Kidney (tissue), 14 donors: ENCODE measurements around the gene FGFBP3. TPM values are rescaled to one million over a fixed set of nuclear protein-coding genes. Genes with fewer than 3 reads are reported as not detected.

ENCODE experiments used
- DNase-seq, 5 donors: peaks; one replicate each; pipeline ENCODE4 v3.0.0-alpha.2; 2013 to 2020
- FAIRE-seq: peaks from 2 replicates; lab custom pipeline; 2012; peaks lifted over from hg19 to GRCh38; lab: Jason Lieb, UNC
- H3K27ac ChIP-seq, 2 donors: one replicate each; pipeline ENCODE4 v1.7.0; 2013; ENCODE audit warnings: low read depth in 2 of 2, low read length in 2 of 2, inconsistent platforms in 1 of 2
- H3K27me3 ChIP-seq: one replicate; pipeline ENCODE4 v1.7.1; 2013; ENCODE audit warnings: low read length, inconsistent platforms; ENCODE audit not compliant: control insufficient read depth, insufficient read depth
- H3K36me3 ChIP-seq, 3 donors: one replicate each; pipeline versions ENCODE4 v1.7.0 to v1.7.1; 2013; ENCODE audit warnings: low read length in 3 of 3, control low read depth in 1 of 3, inconsistent platforms in 1 of 3; ENCODE audit not compliant: insufficient read depth in 3 of 3, control insufficient read depth in 2 of 3
- H3K4me1 ChIP-seq, 3 donors: one replicate each; pipeline versions ENCODE4 v1.7.0 to v1.7.1; 2013; ENCODE audit warnings: low read length in 3 of 3, inconsistent platforms in 1 of 3, low read depth in 1 of 3; ENCODE audit not compliant: control insufficient read depth in 2 of 3, insufficient read depth in 2 of 3
- H3K4me3 ChIP-seq, 3 donors: one replicate each; pipeline versions ENCODE4 v1.7.0 to v1.8.1; 2013; ENCODE audit warnings: low read length in 3 of 3, control low read depth in 1 of 3, inconsistent platforms in 1 of 3
- H3K9ac ChIP-seq, 3 donors: one replicate each; pipeline versions ENCODE4 v1.7.0 to v1.7.1; 2013; ENCODE audit warnings: low read length in 3 of 3, control low read depth in 1 of 3, inconsistent platforms in 1 of 3
- H3K9me3 ChIP-seq, 3 donors: one replicate each; pipeline versions ENCODE4 v1.7.0 to v1.7.1; 2013; ENCODE audit warnings: low read length in 3 of 3, control low read depth in 1 of 3, inconsistent platforms in 1 of 3; ENCODE audit not compliant: control insufficient read depth in 2 of 3, insufficient read depth in 1 of 3
- intact Hi-C: fragments of 100-400 bp; cut with DNase I; formaldehyde crosslinking; loops from one replicate; pipeline ENCODE4 v1.11.1; 2022
- polyA plus RNA-seq: library from polyadenylated mRNA; stranded (reverse); fragments of 350-450 nt; fragmentation: Illumina TruSeq; extraction: RNeasy Lipid Tissue Mini Kit (QIAGEN cat#74804); gene quantifications from one replicate; pipeline ENCODE4 v1.2.3, GENCODE V29; 2014; ENCODE audit warnings: low read depth, low replicate concordance; ENCODE audit not compliant: insufficient read depth
- total RNA-seq: library from RNA; stranded (reverse); fragmentation: NEBNext Ultra II Directional; extraction: Animal tissue kit (Norgen Biotek cat#: 25700); gene quantifications from one replicate; pipeline ENCODE4 v1.2.1, GENCODE V29; 2021
- TF ChIP-seq, protein P1 (sequence below): IDR thresholded peaks from 3 replicates; pipeline ENCODE4 v1.5.1; 2012; ENCODE audit warnings: mild to moderate bottlenecking, moderate library complexity, borderline replicate concordance; ENCODE audit not compliant: insufficient read depth; ENCODE audit errors: extremely low read depth
- donor health status: control.
- donor health status: control.
- donor health status: control.
- donor health status: control.
- donor health status: control.
- donor health status: DM: yes; HTN: yes; CAD: no.
- donor health status: Normal renal cell carcinoma (clear cell type).

Gene FGFBP3
- total and polyA plus RNA-seq, 2 donors from 2014 or later, result 1.3 to 2.7 TPM

GRCh38 chr10:91864744-91865143, 44.5 kb downstream of the FGFBP3 start:
- H3K36me3 ChIP-seq, result peaks cover 6 to 39% (median 25%) of the 10 kb centered on the region in 3 donors
- FAIRE-seq, result no peak
- TF ChIP-seq, protein P1, sequence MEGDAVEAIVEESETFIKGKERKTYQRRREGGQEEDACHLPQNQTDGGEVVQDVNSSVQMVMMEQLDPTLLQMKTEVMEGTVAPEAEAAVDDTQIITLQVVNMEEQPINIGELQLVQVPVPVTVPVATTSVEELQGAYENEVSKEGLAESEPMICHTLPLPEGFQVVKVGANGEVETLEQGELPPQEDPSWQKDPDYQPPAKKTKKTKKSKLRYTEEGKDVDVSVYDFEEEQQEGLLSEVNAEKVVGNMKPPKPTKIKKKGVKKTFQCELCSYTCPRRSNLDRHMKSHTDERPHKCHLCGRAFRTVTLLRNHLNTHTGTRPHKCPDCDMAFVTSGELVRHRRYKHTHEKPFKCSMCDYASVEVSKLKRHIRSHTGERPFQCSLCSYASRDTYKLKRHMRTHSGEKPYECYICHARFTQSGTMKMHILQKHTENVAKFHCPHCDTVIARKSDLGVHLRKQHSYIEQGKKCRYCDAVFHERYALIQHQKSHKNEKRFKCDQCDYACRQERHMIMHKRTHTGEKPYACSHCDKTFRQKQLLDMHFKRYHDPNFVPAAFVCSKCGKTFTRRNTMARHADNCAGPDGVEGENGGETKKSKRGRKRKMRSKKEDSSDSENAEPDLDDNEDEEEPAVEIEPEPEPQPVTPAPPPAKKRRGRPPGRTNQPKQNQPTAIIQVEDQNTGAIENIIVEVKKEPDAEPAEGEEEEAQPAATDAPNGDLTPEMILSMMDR, result no peak

GRCh38 chr10:91864099-91864498, 45.2 kb downstream of the FGFBP3 start:
- TF ChIP-seq, protein P1, result no peak
- Histone ChIP-seq H3K9me3 (no peaks in the 10 kb centered on the region), H3K27me3 (no peaks in the 10 kb centered on the region), H3K27ac (no peak overlapping the region), H3K36me3 (peaks cover 9 to 44% (median 30%) of the 10 kb centered on the region in 3 donors), H3K4me3 (no peak overlapping the region), H3K4me1 (no peaks in the 10 kb centered on the region), H3K9ac (no peak overlapping the region)
- FAIRE-seq (no peak), DNase-seq (no peak)
- intact Hi-C loops, result no loop called here

More at GRCh38 chr10:91864744-91865143, 44.5 kb downstream of the FGFBP3 start:
- H3K4me3 ChIP-seq, result no peak overlapping the region
- no peak overlapping the region for H3K9ac ChIP-seq
- no peaks in the 10 kb centered on the region for H3K4me1 ChIP-seq
- no peak for DNase-seq
- no peaks in the 10 kb centered on the region for H3K9me3 ChIP-seq
- intact Hi-C loops, result no loop called here
- H3K27ac ChIP-seq, result no peak overlapping the region
- H3K27me3 ChIP-seq, result no peaks in the 10 kb centered on the region

DNA sequence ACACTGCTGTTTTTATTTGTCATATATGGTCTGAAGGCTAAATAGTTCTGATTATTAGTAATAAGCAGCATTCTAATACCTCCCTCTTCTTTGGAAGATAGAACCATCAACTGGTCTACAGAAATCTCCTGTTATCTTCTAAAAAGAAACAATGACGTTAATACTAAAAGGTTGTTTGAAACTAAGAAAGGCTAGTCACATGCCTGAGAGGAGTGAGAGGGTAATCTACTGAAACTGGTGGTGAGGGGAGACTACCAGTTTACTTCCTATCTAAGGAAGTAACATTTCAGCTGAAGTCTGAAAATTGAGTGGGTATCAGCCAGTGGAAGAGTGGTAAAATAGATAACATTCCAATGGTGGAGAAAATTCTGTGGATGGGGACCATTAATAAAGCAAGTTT, 48.4 kb downstream of the FGFBP3 start:
- Histone ChIP-seq H3K4me3 (no peak overlapping the region), H3K9me3 (no peaks in the 10 kb centered on the region), H3K4me1 (no peaks in the 10 kb centered on the region), H3K27me3 (no peaks in the 10 kb centered on the region), H3K36me3 (peaks cover 10 to 53% (median 40%) of the 10 kb centered on the region in 3 donors), H3K27ac (no peak overlapping the region), H3K9ac (no peak overlapping the region)
- DNase-seq (no peak), FAIRE-seq (no peak)
- intact Hi-C loops, result no loop called here
- TF ChIP-seq, protein P1, result no peak

GRCh38 chr10:91856637-91857036, 52.6 kb downstream of the FGFBP3 start:
- TF ChIP-seq, protein P1, result no peak
- FAIRE-seq (no peak), DNase-seq (peak in 3 of 5 donors; percentile 13 to 45 (median 22))
- Histone ChIP-seq H3K27me3 (no peaks in the 10 kb centered on the region), H3K4me3 (no peak overlapping the region), H3K36me3 (peaks cover 10 to 47% (median 28%) of the 10 kb centered on the region in 3 donors), H3K4me1 (no peaks in the 10 kb centered on the region), H3K27ac (no peak overlapping the region), H3K9me3 (no peaks in the 10 kb centered on the region), H3K9ac (no peak overlapping the region)
- intact Hi-C loops, result no loop called here
